OCI-LY1 (cell line): ENCODE data around the gene RAD51B.

Experiments
- H2AFZ ChIP-seq: fragments of 200-600 bp; sonication (generic), shearing (Covaris generic); 2 replicates; pipeline ENCODE4 v1.6.0; 2014; ENCODE audit warnings: antibody characterized with exemption, mild to moderate bottlenecking, low read length
- H3F3A ChIP-seq: fragments of 200-600 bp; sonication (generic), shearing (Covaris generic); 2 replicates; pipeline ENCODE4 v1.6.0; 2014; ENCODE audit warnings: mild to moderate bottlenecking, antibody characterized with exemption, low read length, moderate library complexity; ENCODE audit not compliant: insufficient read depth
- H3K27ac ChIP-seq: fragments of 200-600 bp; sonication (generic); 2 replicates; pipeline ENCODE4 v1.5.1; 2014; ENCODE audit warnings: low read length, mixed run types, mild to moderate bottlenecking, low read depth; ENCODE audit not compliant: poor library complexity, severe bottlenecking
- H3K27me3 ChIP-seq: fragments of 200-600 bp; sonication (generic); 2 replicates; pipeline ENCODE4 v1.6.0; 2014; ENCODE audit warnings: antibody characterized with exemption, mild to moderate bottlenecking, low read length, moderate library complexity; ENCODE audit not compliant: insufficient read depth
- H3K36me3 ChIP-seq: fragments of 200-600 bp; sonication (generic); 2 replicates; pipeline ENCODE4 v1.6.1; 2014; ENCODE audit warnings: mild to moderate bottlenecking, antibody characterized with exemption, low read length, moderate library complexity, mixed read lengths; ENCODE audit not compliant: insufficient read depth
- H3K4me1 ChIP-seq: fragments of 200-600 bp; sonication (generic); 2 replicates; pipeline ENCODE4 v1.5.1; 2014; ENCODE audit warnings: mild to moderate bottlenecking, low read length, moderate library complexity; ENCODE audit not compliant: insufficient read depth, severe bottlenecking
- H3K4me2 ChIP-seq: fragments of 200-600 bp; sonication (generic), shearing (Covaris generic); 2 replicates; pipeline ENCODE4 v1.6.1; 2014; ENCODE audit warnings: low read length
- H3K4me3 ChIP-seq: fragments of 200-600 bp; sonication (generic); 2 replicates; pipeline ENCODE4 v1.5.1; 2014; ENCODE audit warnings: low read length, low read depth, mild to moderate bottlenecking, mixed read lengths; ENCODE audit not compliant: poor library complexity, severe bottlenecking
- H3K79me2 ChIP-seq: fragments of 200-600 bp; shearing (Covaris generic); 2 replicates; pipeline ENCODE4 v1.6.1; 2016; ENCODE audit warnings: mixed run types, low read length, mixed read lengths; ENCODE audit not compliant: insufficient read depth
- H3K9ac ChIP-seq: fragments of 200-600 bp; sonication (generic), shearing (Covaris generic); 2 replicates; pipeline ENCODE4 v1.6.1; 2014; ENCODE audit warnings: mild to moderate bottlenecking, low read length, mixed read lengths
- H3K9me2 ChIP-seq: fragments of 200-600 bp; sonication (generic), shearing (Covaris generic); 2 replicates; pipeline ENCODE4 v1.6.1; 2014; ENCODE audit warnings: low read depth, mild to moderate bottlenecking, low read length, mixed read lengths
- H3K9me3 ChIP-seq: fragments of 200-600 bp; shearing (Covaris generic); 2 replicates; pipeline ENCODE4 v1.6.1; 2014; ENCODE audit warnings: low read length, mixed read lengths
- H4K20me1 ChIP-seq: fragments of 200-600 bp; sonication (generic), shearing (Covaris generic); 2 replicates; pipeline ENCODE4 v1.6.0; 2016; ENCODE audit warnings: mild to moderate bottlenecking, low read length; ENCODE audit not compliant: insufficient read depth
- EZH2 ChIP-seq: fragments of 200-600 bp; sonication (generic), shearing (Covaris generic); IDR thresholded peaks from 2 replicates; pipeline ENCODE4 v1.8.0; 2017; ENCODE audit warnings: borderline replicate concordance, mixed run types, mild to moderate bottlenecking, antibody characterized with exemption, low read length, moderate library complexity, mixed read lengths
- TF ChIP-seq, protein P1 (sequence below): fragments of 200-600 bp; sonication (generic), shearing (Covaris generic); IDR thresholded peaks from 2 replicates; pipeline ENCODE4 v1.5.1; 2017; ENCODE audit warnings: mild to moderate bottlenecking, antibody characterized with exemption, low read length, moderate library complexity, mixed read lengths

The RAD51B gene

GRCh38 chr14:68752271-68753006 is 932.9 kb downstream of the RAD51B start:
- no peak overlapping the region for H3K4me3 ChIP-seq
- no peaks in the 10 kb centered on the region for H3K79me2 ChIP-seq
- no peaks in the 10 kb centered on the region for H3K9me2 ChIP-seq
- no peaks in the 10 kb centered on the region for H3K4me1 ChIP-seq
- no peaks in the 10 kb centered on the region for H4K20me1 ChIP-seq
- H3K27ac ChIP-seq = no peak overlapping the region
- H3K27me3 ChIP-seq = no peaks in the 10 kb centered on the region; the same call in 1 of the 2 replicates
- no peak overlapping the region for H3K4me2 ChIP-seq
- no peak overlapping the region for H2AFZ ChIP-seq
- no peaks in the 10 kb centered on the region for H3K9me3 ChIP-seq
- no peaks in the 10 kb centered on the region for H3F3A ChIP-seq
- H3K9ac ChIP-seq = no peak overlapping the region
- no peaks in the 10 kb centered on the region for H3K36me3 ChIP-seq
- TF ChIP-seq, protein P1, sequence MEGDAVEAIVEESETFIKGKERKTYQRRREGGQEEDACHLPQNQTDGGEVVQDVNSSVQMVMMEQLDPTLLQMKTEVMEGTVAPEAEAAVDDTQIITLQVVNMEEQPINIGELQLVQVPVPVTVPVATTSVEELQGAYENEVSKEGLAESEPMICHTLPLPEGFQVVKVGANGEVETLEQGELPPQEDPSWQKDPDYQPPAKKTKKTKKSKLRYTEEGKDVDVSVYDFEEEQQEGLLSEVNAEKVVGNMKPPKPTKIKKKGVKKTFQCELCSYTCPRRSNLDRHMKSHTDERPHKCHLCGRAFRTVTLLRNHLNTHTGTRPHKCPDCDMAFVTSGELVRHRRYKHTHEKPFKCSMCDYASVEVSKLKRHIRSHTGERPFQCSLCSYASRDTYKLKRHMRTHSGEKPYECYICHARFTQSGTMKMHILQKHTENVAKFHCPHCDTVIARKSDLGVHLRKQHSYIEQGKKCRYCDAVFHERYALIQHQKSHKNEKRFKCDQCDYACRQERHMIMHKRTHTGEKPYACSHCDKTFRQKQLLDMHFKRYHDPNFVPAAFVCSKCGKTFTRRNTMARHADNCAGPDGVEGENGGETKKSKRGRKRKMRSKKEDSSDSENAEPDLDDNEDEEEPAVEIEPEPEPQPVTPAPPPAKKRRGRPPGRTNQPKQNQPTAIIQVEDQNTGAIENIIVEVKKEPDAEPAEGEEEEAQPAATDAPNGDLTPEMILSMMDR = no peak
- TF ChIP-seq EZH2 = no peak

DNA sequence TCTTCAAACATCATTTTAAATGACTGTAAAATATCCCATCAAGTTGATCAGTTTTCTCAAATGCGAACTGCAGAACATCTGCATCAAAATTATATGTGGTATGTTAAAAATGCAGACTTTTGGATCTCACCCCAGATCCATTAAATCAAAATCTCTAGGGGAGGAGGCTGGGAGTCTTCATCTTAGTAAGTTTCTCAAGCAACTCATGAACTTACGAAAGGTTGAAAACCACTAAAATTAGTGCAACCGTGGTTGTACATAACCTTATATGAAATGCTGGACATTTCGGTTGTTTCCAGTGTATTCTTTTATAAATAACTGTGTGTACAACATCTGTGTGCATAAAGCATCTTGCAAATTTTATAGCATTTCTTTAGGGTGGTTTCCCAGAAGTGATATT is 934.1 kb downstream of the RAD51B start:
- H3K9ac ChIP-seq = no peak overlapping the region
- no peak overlapping the region for H2AFZ ChIP-seq
- no peaks in the 10 kb centered on the region; the same call in 1 of the 2 replicates for H3K27me3 ChIP-seq
- no peaks in the 10 kb centered on the region for H3F3A ChIP-seq
- no peaks in the 10 kb centered on the region for H3K79me2 ChIP-seq
- no peak overlapping the region for H3K4me2 ChIP-seq
- H4K20me1 ChIP-seq = no peaks in the 10 kb centered on the region
- no peak overlapping the region for H3K4me3 ChIP-seq
- H3K36me3 ChIP-seq = no peaks in the 10 kb centered on the region
- H3K4me1 ChIP-seq = no peaks in the 10 kb centered on the region
- H3K27ac ChIP-seq = no peak overlapping the region
- H3K9me2 ChIP-seq = no peaks in the 10 kb centered on the region
- H3K9me3 ChIP-seq = no peaks in the 10 kb centered on the region
- TF ChIP-seq EZH2 = no peak

- Histone ChIP-seq H3K9me2 (no peaks in the 10 kb centered on the region), H3K27ac (no peak overlapping the region), H4K20me1 (no peaks in the 10 kb centered on the region), H3K79me2 (no peaks in the 10 kb centered on the region), H3K9me3 (no peaks in the 10 kb centered on the region), H3K4me3 (no peak overlapping the region), H3K36me3 (no peaks in the 10 kb centered on the region), H3K27me3 (no peaks in the 10 kb centered on the region; the same call in 1 of the 2 replicates), H2AFZ (no peak overlapping the region), H3K9ac (no peak overlapping the region), H3F3A (no peaks in the 10 kb centered on the region), H3K4me1 (no peaks in the 10 kb centered on the region), H3K4me2 (no peak overlapping the region)
- TF ChIP-seq, protein P1 = no peak
- no peak for TF ChIP-seq EZH2
These were observed 935.4 kb downstream of the RAD51B start for GRCh38 chr14:68755016-68755353.

- no peaks in the 10 kb centered on the region for H4K20me1 ChIP-seq
- H3K27ac ChIP-seq = no peak overlapping the region
- TF ChIP-seq, protein P1 = no peak
- no peak for TF ChIP-seq EZH2
- H3K27me3 ChIP-seq = no peaks in the 10 kb centered on the region; the same call in 1 of the 2 replicates
- no peaks in the 10 kb centered on the region for H3K4me1 ChIP-seq
- H3K9me2 ChIP-seq = no peaks in the 10 kb centered on the region
- H3K36me3 ChIP-seq = no peaks in the 10 kb centered on the region
- no peak overlapping the region for H3K4me3 ChIP-seq
- no peaks in the 10 kb centered on the region for H3K79me2 ChIP-seq
- no peaks in the 10 kb centered on the region for H3K9me3 ChIP-seq
- no peak overlapping the region for H3K4me2 ChIP-seq
- H3K9ac ChIP-seq = no peak overlapping the region
- H3F3A ChIP-seq = no peaks in the 10 kb centered on the region
- no peak overlapping the region for H2AFZ ChIP-seq
These were observed 936.5 kb downstream of the RAD51B start for GRCh38 chr14:68756000-68756481.
